ENCODE measurements around the gene BBOF1.
"Not testable (repeated sequence)": the region's sequence is repeated elsewhere in the genome, so short reads cannot be mapped to it uniquely, and the experiment has no call there.

BBOF1 gene

DNA sequence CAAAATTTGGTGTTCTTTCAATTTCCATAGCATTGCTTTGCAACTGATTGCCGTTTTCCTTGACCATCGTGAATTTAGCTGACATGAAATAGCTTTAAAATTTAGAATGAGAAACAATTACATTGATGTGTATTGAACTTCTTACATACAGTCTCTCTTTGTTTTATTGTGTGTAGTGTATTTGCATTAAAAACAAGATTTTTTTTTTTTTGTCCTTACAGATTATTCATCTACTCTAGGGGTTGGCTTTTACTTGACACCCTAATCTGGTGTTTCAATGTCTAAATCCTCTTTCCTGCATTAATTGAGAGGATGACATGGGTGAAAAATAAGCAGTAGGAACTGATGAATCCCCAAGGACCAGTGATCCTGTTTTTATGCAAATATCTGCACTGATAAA, 86.2 kb downstream of the BBOF1 start:
- DNase-seq = no peak

DNA sequence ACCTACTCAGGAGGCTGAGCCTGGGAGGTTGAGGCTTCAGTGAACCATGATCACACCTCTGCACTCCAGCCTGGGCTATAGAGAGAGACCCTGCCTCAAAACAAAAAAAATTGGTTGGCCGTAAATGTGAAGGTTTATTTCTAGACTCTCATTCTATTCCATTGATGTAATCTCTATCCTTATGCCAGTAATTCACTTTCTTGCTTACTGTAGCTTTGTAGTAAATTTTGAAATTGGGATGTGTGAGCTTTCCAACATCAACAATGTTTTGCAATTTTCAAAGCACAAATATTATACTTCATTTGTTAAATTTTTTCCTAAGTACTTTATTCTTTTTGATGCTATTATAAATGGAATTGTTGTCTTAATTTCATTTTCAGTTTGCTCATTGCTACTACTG, 90.2 kb downstream of the BBOF1 start:
- DNase-seq = no peak

DNA sequence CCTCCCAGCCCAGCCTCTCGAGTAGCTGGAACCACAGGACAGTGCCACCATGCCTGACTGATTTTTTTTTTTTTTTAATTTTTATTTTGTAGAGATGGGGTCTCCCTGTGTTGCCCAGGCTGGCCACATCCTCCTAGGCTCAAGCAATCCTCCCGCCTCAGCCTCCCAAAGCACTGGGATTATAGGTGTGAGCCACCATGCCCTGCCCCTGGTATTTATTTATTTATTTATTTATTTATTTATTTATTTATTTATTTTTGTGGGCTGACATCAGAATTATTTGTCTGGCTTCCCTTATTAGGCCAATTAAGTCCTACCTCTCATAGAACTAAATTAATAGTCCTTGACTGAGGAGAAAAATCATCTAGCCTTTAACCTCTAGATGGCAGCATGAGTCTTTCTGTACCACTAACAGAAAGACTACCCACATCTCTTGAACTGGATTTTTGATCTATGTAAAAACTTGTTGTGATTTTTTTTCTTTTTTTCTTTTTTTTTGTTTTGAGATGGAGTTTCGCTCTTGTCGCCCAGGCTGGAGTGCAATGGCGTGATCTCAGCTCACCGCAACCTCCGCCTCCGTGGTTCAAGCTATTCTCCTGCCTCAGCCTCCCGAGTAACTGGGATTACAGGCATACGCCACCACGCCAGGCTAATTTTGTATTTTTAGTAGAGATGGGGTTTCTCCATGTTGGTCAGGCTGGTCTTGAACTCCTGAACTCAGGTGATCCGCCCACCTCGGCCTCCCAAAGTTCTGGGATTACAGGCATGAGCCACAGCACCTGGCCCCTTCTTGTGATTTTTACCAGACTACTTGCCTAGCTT, 92.5 kb downstream of the BBOF1 start:
- DNase-seq = not testable (repeated sequence)
